Measurements from ENCODE around the gene NPDC1.

- TF ChIP-seq CTCF (IDR thresholded peaks at IDR 0.05) = no peak
- TF ChIP-seq EZH2 (IDR thresholded peaks at IDR 0.05; ENCODE audit: borderline replicate concordance, insufficient read depth, low read depth, low read length, poor library complexity, severe bottlenecking) = no peak
Measured at GRCh38 chr9:137026384-137026783, 19.6 kb downstream of the NPDC1 start.

Measured in B cell (primary cell).